ENCODE measurements around the gene REEP3.
"Not testable (repeated sequence)": the region's sequence is repeated elsewhere in the genome, so short reads cannot be mapped to it uniquely, and the experiment has no call there.

REEP3 gene

GRCh38 chr10:63553473-63553872 is 32.3 kb downstream of the REEP3 start:
- DNase-seq: no peak

GRCh38 chr10:63554657-63555056 is 33.5 kb downstream of the REEP3 start:
- no peak for DNase-seq

GRCh38 chr10:63555330-63555729 is 34.1 kb downstream of the REEP3 start:
- DNase-seq: no peak

GRCh38 chr10:63558132-63558784 is 37.1 kb downstream of the REEP3 start:
- DNase-seq: no peak

GRCh38 chr10:63561341-63561740 is 40.1 kb downstream of the REEP3 start:
- DNase-seq: no peak

- no peak for DNase-seq
Measured at GRCh38 chr10:63562391-63562790, 41.2 kb downstream of the REEP3 start.

GRCh38 chr10:63562857-63563256 is 41.7 kb downstream of the REEP3 start:
- DNase-seq: no peak

- DNase-seq: no peak
Measured at GRCh38 chr10:63563623-63564022, 42.4 kb downstream of the REEP3 start.

GRCh38 chr10:63564731-63565130 is 43.5 kb downstream of the REEP3 start:
- not testable (repeated sequence) for DNase-seq

- DNase-seq: peak; percentile 13
Measured at GRCh38 chr10:63573068-63573697, 52.0 kb downstream of the REEP3 start.

- no peak for DNase-seq
Measured at GRCh38 chr10:63574011-63574410, 52.8 kb downstream of the REEP3 start.

GRCh38 chr10:63576501-63576900 is 55.3 kb downstream of the REEP3 start:
- no peak for DNase-seq

GRCh38 chr10:63578501-63578900 is 57.3 kb downstream of the REEP3 start:
- no peak for DNase-seq

- no peak for DNase-seq
Measured at GRCh38 chr10:63579371-63580014, 58.3 kb downstream of the REEP3 start.

- no peak for DNase-seq
Measured at GRCh38 chr10:63582690-63583089, 61.5 kb downstream of the REEP3 start.

- DNase-seq: no peak
Measured at GRCh38 chr10:63583397-63583796, 62.2 kb downstream of the REEP3 start.

GRCh38 chr10:63583909-63584724 is 62.9 kb downstream of the REEP3 start:
- DNase-seq: no peak

GRCh38 chr10:63584725-63585035 is 63.5 kb downstream of the REEP3 start:
- no peak for DNase-seq

- DNase-seq: no peak
Measured at GRCh38 chr10:63585041-63585440, 63.8 kb downstream of the REEP3 start.

GRCh38 chr10:63586043-63586442 is 64.8 kb downstream of the REEP3 start:
- DNase-seq: no peak

- no peak for DNase-seq
Measured at GRCh38 chr10:63587191-63587590, 66.0 kb downstream of the REEP3 start.

- no peak for DNase-seq
Measured at GRCh38 chr10:63588436-63589167, 67.4 kb downstream of the REEP3 start.
